Right atrium auricular region (tissue), 2 donors: Measurements from ENCODE around the gene AGTPBP1. TPM values are rescaled to one million over a fixed set of nuclear protein-coding genes. Genes with fewer than 3 reads are reported as not detected.

ENCODE experiments used
- DNase-seq: peaks from one replicate; pipeline ENCODE4 v3.0.0-alpha.2; 2019; ENCODE audit warnings: low spot score
- H3K27ac ChIP-seq, 2 donors: fragments of 200-600 bp; sonication (generic); 1 replicate in 1 of 2; 2 replicates in 1 of 2; pipeline ENCODE4 v1.5.1; 2016 to 2019
- H3K27me3 ChIP-seq, 2 donors: fragments of 200-600 bp; sonication (generic); one replicate each; pipeline versions ENCODE4 v1.5.1 to v1.6.0; 2017 to 2019
- H3K36me3 ChIP-seq: fragments of 200-600 bp; sonication (generic); one replicate; pipeline ENCODE4 v1.5.1; 2016
- H3K4me1 ChIP-seq, 2 donors: fragments of 200-600 bp; sonication (generic); one replicate each; pipeline versions ENCODE4 v1.5.1 to v1.6.0; 2017 to 2019
- H3K4me3 ChIP-seq, 2 donors: fragments of 200-600 bp; sonication (generic); 1 replicate in 1 of 2; 2 replicates in 1 of 2; pipeline ENCODE4 v1.5.1; 2017 to 2019; ENCODE audit warnings: mild to moderate bottlenecking in 1 of 2, moderate library complexity in 1 of 2
- H3K9me3 ChIP-seq, 2 donors: fragments of 200-600 bp; sonication (generic); one replicate each; pipeline ENCODE4 v1.5.1; 2019
- total RNA-seq, 2 donors: library from RNA; depleted of rRNA; stranded (reverse); fragments of >200 nt; gene quantifications; one replicate each; pipeline ENCODE4 v1.1.0, GENCODE V29; 2016
- TF ChIP-seq, protein P1 (sequence below), 2 donors: fragments of 200-600 bp; sonication (generic); IDR thresholded peaks; one replicate each; pipeline ENCODE4 v1.5.1; 2019; ENCODE audit warnings: antibody characterized with exemption in 2 of 2

Gene AGTPBP1
- total RNA-seq, 2 donors from 2014 or later, result 34.1 to 53.2 TPM

- no peak overlapping the region for H3K4me3 ChIP-seq
- no peaks in the 10 kb centered on the region for H3K4me1 ChIP-seq
- DNase-seq, result no peak
- TF ChIP-seq, protein P1, sequence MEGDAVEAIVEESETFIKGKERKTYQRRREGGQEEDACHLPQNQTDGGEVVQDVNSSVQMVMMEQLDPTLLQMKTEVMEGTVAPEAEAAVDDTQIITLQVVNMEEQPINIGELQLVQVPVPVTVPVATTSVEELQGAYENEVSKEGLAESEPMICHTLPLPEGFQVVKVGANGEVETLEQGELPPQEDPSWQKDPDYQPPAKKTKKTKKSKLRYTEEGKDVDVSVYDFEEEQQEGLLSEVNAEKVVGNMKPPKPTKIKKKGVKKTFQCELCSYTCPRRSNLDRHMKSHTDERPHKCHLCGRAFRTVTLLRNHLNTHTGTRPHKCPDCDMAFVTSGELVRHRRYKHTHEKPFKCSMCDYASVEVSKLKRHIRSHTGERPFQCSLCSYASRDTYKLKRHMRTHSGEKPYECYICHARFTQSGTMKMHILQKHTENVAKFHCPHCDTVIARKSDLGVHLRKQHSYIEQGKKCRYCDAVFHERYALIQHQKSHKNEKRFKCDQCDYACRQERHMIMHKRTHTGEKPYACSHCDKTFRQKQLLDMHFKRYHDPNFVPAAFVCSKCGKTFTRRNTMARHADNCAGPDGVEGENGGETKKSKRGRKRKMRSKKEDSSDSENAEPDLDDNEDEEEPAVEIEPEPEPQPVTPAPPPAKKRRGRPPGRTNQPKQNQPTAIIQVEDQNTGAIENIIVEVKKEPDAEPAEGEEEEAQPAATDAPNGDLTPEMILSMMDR (IDR thresholded peaks at IDR 0.05), result no peak
- no peaks in the 10 kb centered on the region for H3K27me3 ChIP-seq
- H3K9me3 ChIP-seq, result no peaks in the 10 kb centered on the region
- no peak overlapping the region for H3K27ac ChIP-seq
- H3K36me3 ChIP-seq, result peaks cover 9% of the 10 kb centered on the region
Measured at GRCh38 chr9:85639675-85640186, 102.0 kb downstream of the AGTPBP1 start.

DNA sequence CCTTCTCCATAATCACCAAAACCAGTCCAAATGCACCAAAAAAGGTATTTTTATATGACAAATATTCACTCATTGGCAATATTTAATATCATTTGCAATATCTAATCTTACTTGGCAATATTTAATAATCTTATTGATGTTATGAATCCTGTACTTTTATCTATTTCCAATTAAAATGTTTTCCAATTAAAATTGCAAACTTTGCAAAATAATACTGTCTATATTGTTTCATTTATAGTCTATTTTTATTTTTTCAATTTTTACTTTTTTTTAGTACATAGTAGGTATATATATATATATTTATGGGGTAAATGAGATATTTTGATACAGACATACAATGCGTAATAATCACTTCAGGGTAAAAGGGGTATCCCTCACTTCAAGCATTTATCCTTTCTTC lies 109.9 kb downstream of the AGTPBP1 start:
- TF ChIP-seq, protein P1 (IDR thresholded peaks at IDR 0.05), result no peak
- Histone ChIP-seq H3K9me3 (no peaks in the 10 kb centered on the region), H3K4me3 (no peak overlapping the region), H3K36me3 (peaks cover 3% of the 10 kb centered on the region), H3K27me3 (no peaks in the 10 kb centered on the region), H3K27ac (no peak overlapping the region), H3K4me1 (no peaks in the 10 kb centered on the region)
- no peak for DNase-seq

DNA sequence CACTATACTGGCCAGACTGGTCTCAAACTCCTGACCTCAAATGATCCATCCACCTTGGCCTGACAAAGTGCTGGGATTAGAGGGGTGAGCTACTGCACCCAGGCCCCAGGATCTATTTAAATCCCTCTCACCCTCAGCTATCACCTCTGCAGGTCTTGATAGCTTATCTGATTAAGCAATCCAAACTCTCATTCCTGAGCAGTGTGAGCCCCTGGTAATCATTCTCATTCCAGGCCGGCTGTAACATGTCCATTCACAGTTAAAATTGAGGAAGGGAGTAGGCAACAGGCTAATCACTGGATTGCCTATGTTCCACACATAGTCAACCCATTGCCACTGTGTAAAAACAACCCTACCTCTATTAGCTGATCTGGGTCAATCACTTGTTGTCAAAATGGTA lies 111.1 kb downstream of the AGTPBP1 start:
- Histone ChIP-seq H3K9me3 (no peaks in the 10 kb centered on the region), H3K36me3 (peaks cover 3% of the 10 kb centered on the region), H3K27ac (no peak overlapping the region), H3K27me3 (no peaks in the 10 kb centered on the region), H3K4me1 (no peaks in the 10 kb centered on the region), H3K4me3 (no peak overlapping the region)
- TF ChIP-seq, protein P1 (IDR thresholded peaks at IDR 0.05), result no peak
- DNase-seq, result no peak

DNA sequence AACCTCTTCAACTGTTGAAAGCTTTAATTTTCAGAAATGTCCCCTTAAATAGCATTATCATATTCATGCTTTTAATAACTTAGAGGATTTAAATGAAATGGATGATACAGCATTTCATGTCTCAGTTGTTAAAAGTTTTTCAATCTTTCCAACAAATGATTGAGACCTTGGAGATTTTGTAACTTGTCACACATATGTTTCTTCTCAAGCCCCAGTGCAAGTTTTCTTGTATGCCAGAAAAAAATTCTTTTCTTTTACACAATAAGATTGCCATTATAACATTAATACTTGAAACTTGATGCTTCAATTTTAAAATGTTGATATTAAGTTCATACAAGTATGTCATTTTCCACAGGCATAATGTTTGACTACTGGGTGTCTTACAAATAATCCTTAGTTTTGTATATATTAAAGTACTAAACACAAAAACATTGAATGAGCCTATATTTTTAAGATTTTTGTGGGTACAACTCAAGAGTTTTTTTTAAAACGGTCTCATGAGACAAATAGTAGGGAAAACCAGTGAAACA lies 124.5 kb downstream of the AGTPBP1 start:
- Histone ChIP-seq H3K27ac (no peak overlapping the region), H3K36me3 (no peaks in the 10 kb centered on the region), H3K27me3 (no peaks in the 10 kb centered on the region), H3K9me3 (no peaks in the 10 kb centered on the region), H3K4me1 (no peaks in the 10 kb centered on the region), H3K4me3 (no peak overlapping the region)
- TF ChIP-seq, protein P1 (IDR thresholded peaks at IDR 0.05), result no peak
- no peak for DNase-seq

DNA sequence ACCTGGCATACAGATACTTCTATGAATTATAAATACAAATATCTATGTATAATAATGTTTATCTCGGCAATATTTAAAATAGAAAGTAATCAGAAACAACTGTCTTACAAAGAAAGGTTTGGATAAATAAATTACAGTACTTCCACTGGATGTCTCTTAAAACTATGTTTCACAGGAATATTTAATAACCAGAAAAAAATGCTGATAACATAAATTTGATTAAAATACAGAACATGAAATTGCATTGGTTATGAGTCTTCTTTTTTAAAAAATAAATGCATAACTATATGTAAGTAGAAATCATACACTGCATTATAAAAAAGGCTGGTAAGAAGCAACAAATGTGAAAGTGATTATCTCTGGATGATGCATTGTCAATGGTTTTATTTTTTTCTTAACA lies 126.0 kb downstream of the AGTPBP1 start:
- DNase-seq, result no peak
- no peak overlapping the region for H3K4me3 ChIP-seq
- no peaks in the 10 kb centered on the region for H3K4me1 ChIP-seq
- H3K9me3 ChIP-seq, result no peaks in the 10 kb centered on the region
- TF ChIP-seq, protein P1 (IDR thresholded peaks at IDR 0.05), result no peak
- no peaks in the 10 kb centered on the region for H3K36me3 ChIP-seq
- no peaks in the 10 kb centered on the region for H3K27me3 ChIP-seq
- no peak overlapping the region for H3K27ac ChIP-seq
